GM19397 (cell line): ENCODE data around the gene GPBP1L1.
"Not testable (repeated sequence)": the region's sequence is repeated elsewhere in the genome, so short reads cannot be mapped to it uniquely, and the experiment has no call there.

Experiments used
- ATAC-seq: cut with Tn5 transposase; IDR thresholded peaks from one replicate; pipeline ENCODE4 v1.9.1; 2021; ENCODE audit warnings: mild to moderate bottlenecking, moderate library complexity; ENCODE audit not compliant: unreplicated experiment

GPBP1L1 gene

DNA sequence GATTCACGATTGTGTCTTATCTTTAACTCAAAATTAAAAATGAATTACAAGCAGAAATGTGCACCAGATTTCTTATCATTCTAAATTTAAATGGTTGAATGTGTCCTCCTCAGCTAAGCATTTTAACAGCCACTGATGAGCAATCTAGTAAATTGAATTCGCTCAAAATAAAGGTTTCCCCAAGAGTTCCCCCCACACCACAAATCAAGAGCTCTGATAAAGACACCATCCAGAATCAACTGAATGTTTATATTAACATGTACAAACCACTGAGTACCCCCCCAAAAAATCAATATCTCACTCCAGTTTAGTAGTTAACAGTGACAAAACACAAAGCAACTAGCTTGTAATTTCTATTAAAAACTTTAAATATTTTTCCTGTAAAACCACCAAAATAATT lies 1.9 kb downstream of the GPBP1L1 start:
- no peak for ATAC-seq

DNA sequence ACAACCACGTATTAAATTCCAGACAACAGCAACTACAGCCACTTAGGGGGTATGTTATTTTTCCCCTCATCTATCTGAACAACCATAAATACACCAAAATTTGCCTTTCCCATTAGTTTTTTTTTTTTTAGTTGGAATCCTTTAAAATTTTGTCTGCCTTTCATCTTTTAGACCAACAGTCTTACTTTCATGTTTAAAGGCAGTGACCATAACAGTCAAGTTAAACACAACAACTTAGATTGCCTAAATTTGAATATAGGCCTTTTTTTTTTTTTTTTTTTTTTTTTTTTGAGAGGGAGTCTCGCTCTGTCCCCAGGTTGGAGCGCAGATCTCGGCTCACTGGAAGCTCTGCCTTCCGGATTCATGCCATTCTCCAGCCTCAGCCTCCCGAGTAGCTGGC lies 3.4 kb downstream of the GPBP1L1 start:
- no peak for ATAC-seq

DNA sequence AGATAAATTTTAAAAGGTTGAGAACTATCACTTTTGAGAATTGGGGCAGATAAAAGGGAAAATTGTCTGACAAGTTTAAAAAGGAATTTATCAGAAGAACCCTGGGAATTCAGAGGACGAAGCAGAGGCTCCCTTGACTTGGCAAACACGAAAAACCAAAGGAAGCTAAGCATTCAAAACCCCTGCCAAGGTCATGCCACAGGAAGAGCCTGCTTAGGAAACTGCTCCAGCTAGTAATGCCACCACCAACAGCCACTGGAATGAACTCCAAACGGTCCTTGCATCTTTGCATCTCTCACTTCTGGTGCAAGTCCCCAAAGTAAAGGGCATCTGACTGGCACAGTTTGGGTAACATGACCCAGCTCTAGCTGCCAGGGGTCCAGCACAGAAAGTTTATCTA lies 7.2 kb downstream of the GPBP1L1 start:
- no peak for ATAC-seq

DNA sequence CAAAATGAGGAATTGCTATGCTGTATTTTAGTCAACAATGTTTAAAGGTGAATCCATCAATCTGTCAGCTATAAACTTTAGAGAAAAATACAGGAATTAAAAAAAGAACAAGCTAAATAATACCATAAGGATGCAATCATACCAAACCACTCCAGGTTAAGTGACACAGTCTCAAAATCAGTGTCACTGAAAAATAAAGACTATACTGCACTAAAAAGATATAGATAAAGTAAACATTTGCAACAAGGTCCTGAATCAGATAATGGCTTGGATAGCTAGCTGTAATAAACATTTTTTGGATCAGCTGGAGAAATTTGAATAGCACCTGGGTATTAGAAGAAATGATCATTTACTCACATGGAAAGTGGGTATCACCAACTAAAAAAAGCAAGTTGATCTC lies 7.8 kb downstream of the GPBP1L1 start:
- ATAC-seq = no peak

DNA sequence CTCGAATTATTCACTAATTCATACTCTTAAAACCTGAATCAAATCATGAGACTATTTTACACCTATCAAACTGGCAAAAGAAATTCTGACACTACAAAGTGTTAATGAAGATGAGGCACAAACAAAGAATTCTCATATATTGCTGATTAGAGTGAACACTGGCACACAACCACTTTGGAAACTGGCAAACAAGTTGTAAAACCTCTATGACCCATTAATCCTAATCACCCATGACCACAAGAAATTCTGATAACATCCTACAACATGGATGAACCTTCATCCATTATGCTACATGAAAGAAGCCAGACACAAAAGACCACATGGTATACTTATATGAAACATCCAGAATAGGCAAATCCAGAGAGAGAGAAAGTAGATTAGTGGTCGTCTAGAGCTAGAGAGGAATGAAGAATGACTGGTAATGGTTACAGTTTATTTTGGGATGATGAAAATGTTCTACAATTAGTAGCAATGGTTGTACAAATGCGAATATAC lies 8.5 kb downstream of the GPBP1L1 start:
- ATAC-seq = no peak

DNA sequence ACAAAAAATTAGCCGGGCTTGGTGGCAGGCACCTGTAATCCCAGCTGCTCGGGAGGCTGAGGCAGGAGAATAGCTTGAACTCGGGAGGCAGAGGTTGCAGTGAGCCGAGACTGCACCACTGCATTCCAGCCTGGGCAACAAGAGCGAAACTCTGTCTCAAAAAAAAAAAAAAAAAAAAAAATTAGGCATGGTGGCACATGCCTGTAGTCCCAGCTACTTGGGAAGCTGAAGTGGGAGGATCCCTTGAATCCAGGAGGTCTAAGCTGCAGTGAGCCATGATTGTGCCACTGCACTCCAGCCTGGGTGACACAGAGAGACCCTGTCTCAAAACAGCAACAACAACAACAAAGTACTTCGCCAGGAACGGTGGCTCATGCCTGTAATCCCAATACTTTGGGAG lies 9.8 kb downstream of the GPBP1L1 start:
- not testable (repeated sequence) for ATAC-seq

DNA sequence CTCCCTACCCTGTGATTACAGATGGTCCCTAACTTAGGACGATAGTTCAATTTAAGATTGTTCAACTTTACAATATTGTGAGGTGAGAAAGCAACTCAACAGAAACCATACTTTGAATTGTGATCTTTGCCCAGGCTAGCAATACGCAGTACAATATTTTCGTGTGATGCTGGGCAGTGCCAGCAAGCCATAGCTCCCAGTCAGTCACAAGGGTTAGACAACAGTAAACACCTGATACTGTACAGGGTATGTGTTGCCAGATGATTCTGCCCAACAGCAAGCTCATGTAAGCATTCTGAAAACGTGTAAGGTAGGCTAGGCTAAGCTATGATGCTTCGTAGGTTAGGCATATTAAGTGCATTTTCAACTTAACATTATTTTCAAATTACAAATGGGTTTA lies 11.9 kb downstream of the GPBP1L1 start:
- no peak for ATAC-seq

DNA sequence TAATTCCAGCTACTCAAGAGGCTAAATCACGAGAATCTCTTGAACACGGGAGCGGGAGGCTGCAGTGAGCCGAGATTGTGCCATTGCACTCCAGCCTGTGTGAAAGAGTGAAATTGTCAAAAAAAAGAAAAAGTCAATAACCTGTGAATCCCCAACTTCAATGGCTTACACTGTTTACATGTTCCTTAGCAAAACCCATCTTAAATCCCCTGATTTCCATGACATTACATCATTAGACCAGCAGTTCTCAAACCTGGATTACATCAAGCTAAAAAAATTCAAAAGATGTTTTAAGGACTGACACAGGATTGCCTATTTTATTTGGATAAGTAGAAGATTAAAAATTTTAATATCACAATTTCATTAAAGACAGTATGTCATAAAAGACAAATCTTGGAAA lies 12.4 kb downstream of the GPBP1L1 start:
- ATAC-seq = no peak

DNA sequence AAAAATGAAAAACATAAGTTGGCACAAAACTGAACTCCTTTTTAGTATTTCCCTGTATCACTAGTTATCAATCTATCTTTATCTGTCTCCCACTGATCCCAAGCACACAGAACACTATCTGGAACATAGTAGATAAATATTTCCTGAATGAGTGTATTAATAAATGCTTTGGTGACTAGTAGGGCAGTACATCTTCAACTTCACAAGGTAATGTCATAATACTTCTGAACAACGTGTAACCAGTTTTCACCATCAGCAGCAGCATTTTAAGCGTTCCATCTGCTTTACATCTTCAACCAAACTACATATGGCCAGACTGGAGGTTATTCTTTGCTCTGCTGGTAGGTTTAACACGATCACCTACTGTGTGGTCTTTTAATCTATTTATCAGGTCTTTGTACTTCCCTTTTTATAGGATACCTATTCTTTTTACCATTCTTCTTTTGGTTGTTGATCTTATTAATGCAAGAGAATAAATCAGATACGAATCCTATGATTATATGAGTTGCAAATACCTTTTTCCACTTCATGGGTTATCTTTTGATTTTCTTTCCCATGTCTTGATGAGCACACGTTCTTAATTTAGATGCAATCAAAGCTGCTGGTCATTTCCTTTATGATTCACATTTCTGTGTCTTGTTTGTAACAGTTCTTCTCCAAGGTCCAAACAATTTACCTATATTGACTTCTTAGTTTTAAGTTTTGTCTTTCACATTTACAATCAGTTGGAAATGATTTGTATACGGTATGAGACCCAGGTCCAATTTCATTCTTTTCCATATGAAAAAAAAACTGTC lies 16.3 kb downstream of the GPBP1L1 start:
- no peak for ATAC-seq

DNA sequence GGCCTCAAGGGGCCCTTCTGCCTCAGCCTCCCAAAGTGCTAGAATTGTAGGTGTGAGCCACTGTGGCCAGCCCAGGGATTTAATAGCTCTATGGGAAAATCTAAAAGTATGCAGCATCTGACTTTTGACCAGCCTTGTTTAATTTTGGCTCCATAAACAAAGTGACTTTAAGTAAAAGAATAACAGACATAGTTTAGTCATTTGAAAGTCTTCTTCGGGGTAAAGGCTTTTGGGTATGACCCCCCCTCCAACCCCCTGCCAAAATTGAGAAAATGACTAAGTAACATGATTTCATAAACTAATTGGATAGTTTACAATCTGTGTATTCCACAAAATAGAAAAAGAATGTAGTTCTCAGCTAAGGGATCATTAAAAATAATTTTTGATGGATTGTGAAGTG lies 17.0 kb downstream of the GPBP1L1 start:
- ATAC-seq = no peak

DNA sequence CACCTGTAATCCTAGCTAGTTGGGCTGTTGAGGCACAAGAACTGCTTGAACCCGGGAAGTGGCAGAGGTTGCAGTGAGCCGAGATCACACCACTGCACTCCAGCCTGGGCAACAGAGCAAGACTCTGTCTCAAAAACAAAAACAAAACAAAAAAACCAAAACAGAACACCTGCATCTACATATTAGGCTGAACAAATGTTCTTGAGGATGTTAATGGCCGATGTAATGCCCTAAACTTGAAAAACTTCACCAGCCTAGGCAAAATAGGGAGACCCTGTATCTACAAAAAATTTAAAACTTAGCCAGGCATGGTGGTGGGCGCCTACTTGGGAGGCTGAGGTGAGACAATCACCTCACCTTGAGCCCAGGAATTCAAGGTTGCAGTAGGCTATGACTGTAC lies 17.8 kb downstream of the GPBP1L1 start:
- no peak for ATAC-seq

DNA sequence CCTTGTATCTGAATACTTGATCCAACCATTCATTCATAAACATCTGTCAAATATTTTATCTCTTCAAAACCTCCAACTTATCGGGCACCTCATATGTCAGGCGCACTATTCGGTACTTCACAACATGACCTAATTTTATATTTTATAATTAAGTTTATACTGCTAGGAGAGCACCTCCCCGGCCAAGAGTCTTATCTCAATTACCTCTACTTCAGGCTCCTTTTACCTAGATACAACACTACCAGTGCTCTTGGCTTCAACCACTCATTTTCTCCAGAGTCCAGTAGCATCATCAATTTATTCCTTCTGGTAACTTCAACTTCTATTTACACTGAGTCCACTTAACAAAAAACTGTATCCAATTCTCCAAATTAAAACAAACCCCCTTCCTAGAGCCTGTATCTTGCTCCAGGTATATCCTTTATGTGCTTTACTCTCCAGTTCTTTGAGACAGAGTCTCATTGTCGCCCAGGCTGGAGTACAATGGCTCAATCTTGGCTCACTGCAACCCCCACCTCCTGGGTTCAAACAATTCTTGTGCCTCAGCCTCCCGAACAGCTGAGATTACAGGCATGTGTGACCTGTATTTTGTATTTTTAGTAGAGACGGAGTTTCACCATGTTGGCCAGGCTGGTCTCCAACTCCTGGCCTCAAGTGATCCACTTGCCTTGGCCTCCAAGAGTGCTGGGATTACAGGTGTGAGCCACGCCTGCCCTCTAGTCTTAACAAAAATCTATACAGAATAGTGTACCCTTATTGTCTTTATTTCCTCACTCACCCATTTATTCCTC lies 18.8 kb downstream of the GPBP1L1 start:
- ATAC-seq = no peak

DNA sequence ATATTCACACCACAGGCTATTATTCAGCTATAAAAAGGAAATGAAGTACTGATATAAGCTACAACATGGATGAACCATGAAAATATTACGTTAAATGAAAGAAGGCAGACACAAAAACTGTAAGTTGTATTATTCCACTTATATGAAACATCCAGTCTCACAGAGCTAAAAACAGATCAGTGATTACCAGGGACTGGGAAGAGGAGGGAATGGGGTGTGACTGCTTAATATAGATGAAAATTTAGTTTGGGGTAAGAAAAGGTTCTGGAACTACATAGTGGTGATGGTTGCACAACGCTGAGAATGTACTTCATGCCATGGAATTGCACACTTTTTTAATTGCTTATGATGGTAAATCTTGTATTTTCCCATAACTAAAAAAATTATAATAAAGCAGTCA lies 19.5 kb downstream of the GPBP1L1 start:
- ATAC-seq = no peak

DNA sequence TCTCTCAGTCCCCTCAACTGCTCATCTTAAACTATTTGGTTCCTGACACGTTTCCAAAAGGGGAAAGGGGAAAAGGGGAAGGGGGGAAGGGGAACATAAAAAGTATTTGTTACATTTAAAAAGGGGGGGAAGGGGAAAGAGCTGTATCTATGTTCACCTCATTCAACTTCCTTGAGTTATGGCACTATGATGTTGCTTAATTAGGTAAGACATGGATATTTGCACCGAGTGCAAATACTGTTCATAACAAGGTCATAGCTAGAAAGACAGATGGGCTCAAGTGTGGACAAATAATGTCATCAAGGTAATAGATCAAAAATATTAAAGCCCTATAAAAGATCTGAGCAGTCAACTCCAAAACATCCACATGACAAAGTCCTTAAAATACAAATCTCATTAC lies 26.0 kb downstream of the GPBP1L1 start:
- no peak for ATAC-seq

DNA sequence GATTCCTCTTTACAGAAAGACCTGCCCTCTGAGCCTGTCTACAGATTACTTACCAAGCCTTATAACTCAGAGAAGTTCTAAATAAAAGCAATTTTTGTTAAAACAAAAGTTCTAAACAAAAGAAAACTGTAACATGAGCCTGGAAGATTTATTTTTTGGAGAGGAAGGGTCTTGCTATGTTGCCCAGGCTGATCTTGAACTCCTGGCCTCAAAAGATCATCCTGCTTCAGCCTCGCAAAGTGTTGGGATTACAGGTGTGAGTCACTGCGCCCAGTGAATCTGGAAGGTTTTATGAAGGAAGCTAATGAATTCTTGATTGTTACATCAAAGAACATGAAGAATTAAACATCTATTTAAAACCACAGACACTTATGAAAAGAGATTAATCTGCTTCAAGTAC lies 27.1 kb downstream of the GPBP1L1 start:
- no peak for ATAC-seq

DNA sequence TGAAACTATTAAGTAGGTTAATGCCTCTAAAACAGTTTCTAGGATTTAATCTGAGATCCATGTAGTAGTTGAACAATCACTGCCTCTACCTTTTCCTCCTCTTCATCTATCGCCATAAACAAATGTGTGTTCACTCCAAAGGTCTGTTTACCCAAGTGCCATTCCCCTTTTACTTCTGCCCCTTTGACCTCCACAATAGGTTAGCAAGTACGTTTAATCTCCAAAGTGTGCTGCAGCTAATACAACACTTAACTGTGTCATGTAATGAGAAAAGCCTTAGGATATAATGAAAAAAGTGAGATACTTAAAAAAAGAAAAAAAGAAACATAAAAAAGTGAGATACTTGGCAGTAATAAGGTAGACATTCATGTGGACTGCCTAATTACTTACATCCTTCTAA lies 28.2 kb downstream of the GPBP1L1 start:
- ATAC-seq = no peak

DNA sequence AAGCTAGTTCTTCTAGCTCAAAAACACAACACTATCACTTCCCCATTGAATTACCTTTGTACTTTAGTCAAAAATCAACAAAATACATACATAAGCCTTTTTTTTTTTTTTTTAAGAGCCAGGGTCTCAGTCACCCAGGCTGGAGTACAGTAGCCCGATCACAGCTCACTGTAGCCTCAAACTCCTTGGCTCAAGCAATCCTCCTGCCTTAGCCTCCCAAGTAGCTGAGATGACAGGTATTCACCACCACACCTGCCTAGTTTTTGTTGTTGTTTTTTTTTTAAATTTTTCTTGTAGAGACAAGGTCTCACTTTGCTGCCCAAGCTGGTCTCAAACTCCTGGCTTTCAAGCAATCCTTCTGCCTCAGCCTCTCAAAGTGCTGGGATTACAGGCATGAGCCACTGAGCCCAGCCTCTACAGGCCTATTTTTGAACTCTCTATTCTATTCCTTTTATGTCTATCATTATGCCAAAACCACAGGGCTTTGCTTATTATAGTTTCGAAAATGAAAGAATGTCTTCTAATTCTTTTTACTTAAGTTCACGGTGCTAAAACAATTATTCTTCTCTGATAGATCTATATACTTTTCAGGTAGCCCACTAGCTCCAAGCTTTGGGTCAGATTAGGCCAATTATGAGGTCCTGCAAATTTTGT lies 29.6 kb downstream of the GPBP1L1 start:
- ATAC-seq = no peak

DNA sequence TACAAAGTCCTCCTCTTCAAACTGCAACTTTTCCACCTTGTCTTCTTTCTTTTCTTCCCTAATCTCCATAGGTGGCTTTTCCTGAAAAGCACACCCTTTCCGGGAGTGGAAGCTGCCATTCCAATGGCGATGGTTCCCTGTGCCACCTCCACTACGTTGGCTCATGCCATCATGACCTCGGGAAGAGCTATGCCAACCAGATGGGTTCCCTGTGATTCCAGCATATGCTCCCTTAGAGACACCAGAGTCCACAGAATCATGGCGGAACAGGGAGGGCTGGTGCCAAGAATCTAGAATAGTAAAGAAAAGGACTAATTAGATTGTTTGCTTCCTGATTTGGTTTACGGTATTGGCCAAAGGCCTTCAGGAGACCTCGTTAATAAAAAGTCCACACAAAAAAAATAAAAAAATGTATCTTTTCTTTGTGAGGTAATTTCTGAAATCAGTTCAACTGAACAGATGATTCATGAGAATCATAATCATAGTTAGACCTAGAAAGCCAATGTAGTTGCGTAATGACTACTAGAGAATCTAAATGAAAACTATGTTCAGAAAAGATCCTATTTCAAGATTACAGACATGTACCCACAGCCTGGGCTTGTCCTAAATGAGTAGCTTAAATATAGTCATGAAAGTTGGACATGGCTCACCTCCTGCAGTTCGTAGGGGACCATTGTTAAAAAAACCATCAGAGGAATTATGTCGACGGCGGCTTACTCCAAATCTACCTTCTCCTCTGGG lies 31.6 kb downstream of the GPBP1L1 start:
- ATAC-seq = no peak

DNA sequence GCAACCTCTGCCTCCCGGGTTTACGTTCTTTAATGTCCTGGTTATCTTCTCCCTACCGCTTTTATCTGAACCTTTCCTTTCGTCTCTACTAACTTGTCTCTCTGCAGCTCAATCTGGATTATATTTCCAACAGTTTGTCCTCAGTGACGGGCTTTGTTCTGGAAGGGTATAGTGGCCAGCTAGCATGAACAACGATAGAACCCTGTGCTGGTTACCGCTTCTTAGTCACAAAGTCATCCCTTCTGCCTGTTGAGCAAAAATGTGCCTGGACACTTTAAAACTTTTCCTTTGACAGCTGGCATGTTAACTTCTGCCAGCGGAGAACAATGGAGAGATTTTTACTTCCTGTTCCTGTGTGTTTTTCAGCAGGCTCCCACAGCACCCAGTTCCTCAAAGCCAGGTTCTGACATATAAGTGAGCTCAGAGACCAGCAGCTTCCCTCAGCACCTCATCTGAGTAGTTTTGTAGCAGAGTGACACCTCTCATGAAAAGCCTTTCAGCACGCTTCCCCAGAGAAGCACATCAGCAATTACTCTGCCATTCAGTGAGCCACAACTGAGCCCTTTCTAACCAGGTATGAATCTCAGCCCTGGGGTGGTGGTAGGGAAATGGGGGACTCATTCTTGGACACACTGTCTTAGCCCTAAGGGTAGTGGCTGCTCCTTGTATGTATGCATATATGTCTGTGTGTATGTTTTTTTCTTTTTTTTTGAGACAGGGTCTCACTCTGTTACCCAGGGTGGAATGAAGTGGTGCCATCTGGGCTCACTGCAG lies 38.9 kb downstream of the GPBP1L1 start:
- no peak for ATAC-seq

DNA sequence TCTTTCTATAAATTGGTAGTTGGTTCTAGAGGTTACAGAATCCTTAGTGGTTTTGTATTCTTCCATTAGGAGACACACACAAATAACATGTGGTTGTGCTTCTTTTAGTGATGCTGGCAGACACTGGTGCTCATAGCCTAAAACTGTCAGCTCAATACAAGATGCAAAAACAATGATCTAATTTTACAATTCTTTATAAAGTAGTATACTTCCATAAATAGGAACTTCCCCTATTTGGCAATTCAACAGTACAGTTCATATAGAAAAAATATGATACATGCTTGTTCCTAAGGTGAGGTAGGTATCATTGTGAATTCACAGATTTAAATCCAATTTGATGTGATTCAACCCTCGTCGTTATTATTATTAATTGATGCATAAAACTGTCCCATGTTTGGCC lies 41.7 kb downstream of the GPBP1L1 start:
- no peak for ATAC-seq
